WERI-Rb-1 (cell line): ENCODE results near the gene SPON1.

Experiments used
- DNase-seq: peaks from one replicate; pipeline ENCODE4 v3.0.0-alpha.2; 2020
- H3K27ac ChIP-seq: fragments of 250-450 bp; sonication (Bioruptor Pico); 2 replicates; pipeline ENCODE4 v1.5.1; 2020; ENCODE audit warnings: mild to moderate bottlenecking, moderate library complexity
- H3K27me3 ChIP-seq: fragments of 250-450 bp; sonication (Bioruptor Pico); 2 replicates; pipeline ENCODE4 v1.5.1; 2021; ENCODE audit warnings: mild to moderate bottlenecking, low read depth, moderate library complexity; ENCODE audit not compliant: insufficient read depth, severe bottlenecking
- H3K36me3 ChIP-seq: fragments of 250-450 bp; sonication (Bioruptor Pico); 2 replicates; pipeline ENCODE4 v1.5.1; 2020; ENCODE audit warnings: mild to moderate bottlenecking, moderate library complexity
- H3K4me3 ChIP-seq: 2 replicates; pipeline ENCODE4 v1.5.1; 2011; ENCODE audit warnings: low read depth, mild to moderate bottlenecking, control low read depth, low read length
- H3K9me3 ChIP-seq: fragments of 250-450 bp; sonication (Bioruptor Pico); 2 replicates; pipeline ENCODE4 v1.5.1; 2021; ENCODE audit warnings: mild to moderate bottlenecking, moderate library complexity; ENCODE audit not compliant: severe bottlenecking
- TF ChIP-seq, protein P1 (sequence below): IDR thresholded peaks from 2 replicates; pipeline ENCODE4 v1.5.1; 2011; ENCODE audit warnings: low read depth, mild to moderate bottlenecking, control low read depth, inconsistent platforms, low read length

SPON1 gene

DNA sequence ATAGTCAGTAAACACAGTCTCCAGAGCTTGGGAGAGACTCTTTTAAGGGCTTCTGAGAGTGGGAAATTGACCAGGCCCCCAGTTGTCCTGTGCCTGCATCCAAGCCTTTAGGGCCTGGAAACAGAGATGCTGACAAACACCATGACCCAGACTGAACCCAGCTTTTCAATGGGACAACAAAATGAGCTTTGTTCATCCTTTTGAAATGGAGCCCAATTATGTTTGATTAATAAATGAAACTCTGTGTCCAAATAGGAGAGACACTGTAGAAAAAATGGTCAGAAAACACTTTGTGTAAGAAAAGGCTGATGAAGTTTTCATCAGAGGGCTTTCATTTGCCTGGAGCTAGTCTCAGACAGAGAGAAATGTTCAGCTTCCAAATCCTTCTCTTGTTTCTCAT is 250.5 kb downstream of the SPON1 start:
- Histone ChIP-seq H3K27ac (no peak overlapping the region), H3K9me3 (no peaks in the 10 kb centered on the region), H3K27me3 (peaks cover 12% of the 10 kb centered on the region), H3K4me3 (no peak overlapping the region), H3K36me3 (no peaks in the 10 kb centered on the region)
- DNase-seq: no peak
- TF ChIP-seq, protein P1, sequence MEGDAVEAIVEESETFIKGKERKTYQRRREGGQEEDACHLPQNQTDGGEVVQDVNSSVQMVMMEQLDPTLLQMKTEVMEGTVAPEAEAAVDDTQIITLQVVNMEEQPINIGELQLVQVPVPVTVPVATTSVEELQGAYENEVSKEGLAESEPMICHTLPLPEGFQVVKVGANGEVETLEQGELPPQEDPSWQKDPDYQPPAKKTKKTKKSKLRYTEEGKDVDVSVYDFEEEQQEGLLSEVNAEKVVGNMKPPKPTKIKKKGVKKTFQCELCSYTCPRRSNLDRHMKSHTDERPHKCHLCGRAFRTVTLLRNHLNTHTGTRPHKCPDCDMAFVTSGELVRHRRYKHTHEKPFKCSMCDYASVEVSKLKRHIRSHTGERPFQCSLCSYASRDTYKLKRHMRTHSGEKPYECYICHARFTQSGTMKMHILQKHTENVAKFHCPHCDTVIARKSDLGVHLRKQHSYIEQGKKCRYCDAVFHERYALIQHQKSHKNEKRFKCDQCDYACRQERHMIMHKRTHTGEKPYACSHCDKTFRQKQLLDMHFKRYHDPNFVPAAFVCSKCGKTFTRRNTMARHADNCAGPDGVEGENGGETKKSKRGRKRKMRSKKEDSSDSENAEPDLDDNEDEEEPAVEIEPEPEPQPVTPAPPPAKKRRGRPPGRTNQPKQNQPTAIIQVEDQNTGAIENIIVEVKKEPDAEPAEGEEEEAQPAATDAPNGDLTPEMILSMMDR: no peak

DNA sequence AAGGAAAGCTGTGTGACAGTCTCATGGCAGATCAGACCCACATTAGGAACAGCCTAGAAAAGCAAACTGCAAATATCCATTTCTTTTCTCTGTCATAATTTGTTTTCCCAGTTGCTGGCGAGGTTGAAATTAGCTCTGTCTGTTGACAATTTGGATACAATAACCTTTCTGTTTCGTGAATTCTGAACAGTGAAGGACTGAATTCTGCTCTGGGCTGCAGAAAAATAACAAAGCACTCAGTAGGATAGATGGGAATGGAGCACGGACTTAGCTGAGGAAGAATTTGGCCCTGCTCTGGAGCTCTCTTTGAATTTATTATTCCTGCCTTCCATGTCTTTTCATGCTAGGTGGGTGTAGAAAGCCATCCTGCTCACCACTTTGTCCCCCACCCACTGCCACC is 256.2 kb downstream of the SPON1 start:
- Histone ChIP-seq H3K9me3 (no peaks in the 10 kb centered on the region), H3K27me3 (peaks cover 16% of the 10 kb centered on the region), H3K4me3 (no peak overlapping the region), H3K27ac (no peak overlapping the region), H3K36me3 (no peaks in the 10 kb centered on the region)
- DNase-seq: no peak
- TF ChIP-seq, protein P1: no peak

DNA sequence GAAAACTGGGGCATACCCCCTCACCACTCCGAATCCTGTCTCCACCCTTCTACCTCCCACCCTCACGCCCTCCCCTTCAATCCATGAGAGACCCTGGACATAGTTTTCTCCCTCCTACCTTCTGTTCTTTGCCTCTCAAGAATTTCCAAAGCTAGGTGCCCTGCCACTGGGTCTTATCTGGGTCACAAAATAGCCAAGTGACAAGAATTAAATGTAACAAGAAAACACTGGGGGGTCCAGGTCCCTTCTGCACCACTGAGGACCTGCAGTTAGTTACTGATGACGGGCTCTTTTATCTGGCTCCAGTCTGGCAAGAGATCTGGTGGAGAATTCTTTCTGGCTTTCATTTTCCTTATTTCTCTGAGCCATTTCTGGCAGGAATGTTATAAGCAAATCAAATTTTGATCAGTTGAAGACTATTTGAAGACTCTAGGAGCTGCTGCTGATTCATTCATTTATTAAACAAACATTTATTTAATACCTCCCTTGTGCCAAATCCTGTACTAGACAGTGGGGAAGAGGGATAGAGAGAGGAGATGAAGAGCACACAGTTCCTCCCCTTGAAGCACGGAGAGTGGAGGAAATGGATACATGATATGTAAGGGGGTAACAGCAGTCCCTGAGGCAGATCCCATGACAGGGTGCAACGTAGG is 261.2 kb downstream of the SPON1 start:
- TF ChIP-seq, protein P1: no peak
- Histone ChIP-seq H3K27me3 (peaks cover 11% of the 10 kb centered on the region), H3K36me3 (no peaks in the 10 kb centered on the region), H3K27ac (no peak overlapping the region), H3K4me3 (no peak overlapping the region), H3K9me3 (peaks cover 6% of the 10 kb centered on the region)
- DNase-seq: no peak

DNA sequence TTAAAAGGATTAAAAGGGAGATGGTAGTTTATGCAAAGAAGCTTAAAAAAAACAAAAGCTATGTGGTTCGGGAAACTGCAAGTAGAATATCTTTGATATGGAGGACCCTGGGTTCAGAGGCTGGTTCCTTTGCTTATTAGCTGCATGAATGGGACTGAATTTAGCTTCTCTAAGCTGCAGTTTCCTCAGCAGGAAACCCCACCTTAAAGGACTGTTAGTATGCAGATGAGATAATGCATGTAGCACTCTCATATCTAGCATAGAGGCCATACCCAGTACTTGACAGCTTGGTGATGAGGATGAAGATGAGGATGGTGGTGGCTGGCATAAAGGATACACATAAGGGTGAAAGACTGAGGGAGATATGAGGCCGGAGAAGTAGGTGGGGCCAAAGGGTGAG is 261.9 kb downstream of the SPON1 start:
- Histone ChIP-seq H3K27me3 (peaks cover 15% of the 10 kb centered on the region), H3K4me3 (no peak overlapping the region), H3K9me3 (peaks cover 6% of the 10 kb centered on the region), H3K36me3 (no peaks in the 10 kb centered on the region), H3K27ac (no peak overlapping the region)
- DNase-seq: no peak
- TF ChIP-seq, protein P1: no peak

DNA sequence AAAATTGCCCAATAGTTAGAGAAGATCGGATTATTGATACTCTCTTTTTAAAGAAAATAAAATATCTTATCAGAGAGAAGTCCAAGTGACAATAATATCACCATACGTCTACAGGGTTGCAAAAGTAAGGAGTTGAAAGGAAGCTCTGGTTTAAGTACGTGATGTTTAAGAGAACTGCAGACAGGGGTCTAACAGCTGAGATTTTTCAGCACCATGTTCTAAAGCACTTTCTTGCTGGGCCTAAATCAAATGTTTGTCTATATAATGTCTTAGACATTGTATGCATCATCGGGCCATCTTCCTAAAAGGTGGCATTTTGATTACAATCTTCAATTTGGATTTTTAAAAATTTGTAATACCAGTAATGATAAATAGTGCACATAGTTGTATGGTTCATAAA is 263.1 kb downstream of the SPON1 start:
- Histone ChIP-seq H3K27me3 (peaks cover 18% of the 10 kb centered on the region), H3K36me3 (no peaks in the 10 kb centered on the region), H3K27ac (no peak overlapping the region), H3K9me3 (peaks cover 6% of the 10 kb centered on the region), H3K4me3 (no peak overlapping the region)
- TF ChIP-seq, protein P1: no peak
- no peak for DNase-seq

DNA sequence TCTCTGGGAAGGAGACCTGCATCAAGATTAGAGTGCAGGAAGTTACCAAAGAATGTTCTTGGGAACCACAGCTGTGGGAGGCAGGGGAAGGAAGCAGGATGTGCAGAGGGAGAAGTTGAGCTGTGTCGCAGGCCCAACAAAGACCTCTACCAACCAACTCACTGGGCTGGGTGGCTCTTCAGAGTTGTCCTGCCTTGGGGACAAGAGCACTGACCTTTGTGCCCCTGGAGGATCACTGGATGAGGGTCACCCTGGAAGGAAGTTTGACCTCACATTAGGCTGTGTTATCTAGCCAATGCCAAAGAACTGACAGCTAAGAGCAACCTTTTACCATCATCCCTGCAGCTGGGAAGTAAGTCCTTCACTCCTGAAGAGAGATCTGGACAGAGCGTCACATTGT is 265.8 kb downstream of the SPON1 start:
- Histone ChIP-seq H3K27ac (no peak overlapping the region), H3K27me3 (peaks cover 30% of the 10 kb centered on the region)
- TF ChIP-seq, protein P1: no peak

More for the DNA sequence above, 265.8 kb downstream of the SPON1 start:
- Histone ChIP-seq H3K4me3 (no peak overlapping the region), H3K9me3 (peaks cover 6% of the 10 kb centered on the region), H3K36me3 (no peaks in the 10 kb centered on the region)
- DNase-seq: no peak
